ENCODE results near the gene PGAM2. TPM values are rescaled to one million over a fixed set of nuclear protein-coding genes. Genes with fewer than 3 reads are reported as not detected.

The PGAM2 gene
- total and polyA plus RNA-seq, 2 of the 4 experiments (the other 2 are of a cell fraction): not detected

GRCh38 chr7:44101303-44101965, 36.1 kb upstream of the PGAM2 start:
- no peak overlapping the region for H3K56ac ChIP-seq (ENCODE audit: extremely low read depth, insufficient read depth, low read length)
- WGBS, 2 experiments (ENCODE audit: extremely low coverage in 2 of 2, insufficient read length in 1 of 2): no CpG with 5 or more reads among the region's 3 CpGs
- peak overlapping the region; percentile 73 to 89; a peak in 2 of 4 replicates for H4K8ac ChIP-seq (ENCODE audit: low read depth in 2 of 2, low read length in 2 of 2)
- no peaks in the 10 kb centered on the region for H3K36me3 ChIP-seq (ENCODE audit: control insufficient read depth, insufficient read depth, low read length)
- peak overlapping the region; percentile 84; the same call in 1 of the 2 replicates for H2AK5ac ChIP-seq (ENCODE audit: low read depth, low read length)
- TF ChIP-seq SMC3 (IDR thresholded peaks at IDR 0.05; ENCODE audit: low read depth, low read length) (no peak), ELK1 (IDR thresholded peaks at IDR 0.05; ENCODE audit: borderline replicate concordance, low read depth, low read length) (no peak)
- POLR2A ChIA-PET (ENCODE audit: unreplicated experiment): no interaction called here
- dilution Hi-C loops (cut with HindIII; ENCODE audit: low sequenced_read_pairs, unreplicated experiment) (no loop called here), intact Hi-C loops (cut with micrococcal nuclease) (loop anchor here (2.0 kb wide), 1 partner anchor 19 kb away; the partner anchor contains the start of gene POLM), in situ Hi-C loops (cut with MboI; ENCODE audit: low sequenced_read_pairs) (no loop called here)
- H3K27ac ChIP-seq (ENCODE audit: insufficient read depth, low read length): peak overlapping the region; percentile 70; the same call in 1 of the 2 replicates
- no peaks in the 10 kb centered on the region for H4K20me1 ChIP-seq (ENCODE audit: insufficient read depth, low read length)
- no peak overlapping the region for H3K4me2 ChIP-seq (ENCODE audit: low read depth, low read length)
- peak overlapping the region; percentile 91; the same call in 1 of the 2 replicates for H2BK120ac ChIP-seq (ENCODE audit: low read depth, low read length)
- no peaks in the 10 kb centered on the region for H3K27me3 ChIP-seq (ENCODE audit: control insufficient read depth, insufficient read depth, low read length)
- no peak overlapping the region for H3K4me3 ChIP-seq (ENCODE audit: insufficient read depth, low read depth, low read length)
- peak overlapping the region; percentile 32; the same call in 1 of the 2 replicates for H3K23ac ChIP-seq (ENCODE audit: low read depth, low read length)
- H3K9ac ChIP-seq (ENCODE audit: low read depth, low read length): no peak overlapping the region
- H2AFZ ChIP-seq (replicated peaks; ENCODE audit: low read length, poor library complexity): peak overlapping the region; percentile 90
- H2BK20ac ChIP-seq (ENCODE audit: low read depth, low read length): no peak overlapping the region
- CTCF ChIA-PET: no interaction called here
- no TSS peak for BruUV-seq (replicated peaks)
- no peak for DNase-seq
- H3K9me1 ChIP-seq (ENCODE audit: insufficient read depth, low read length): peaks cover 29% of the 10 kb centered on the region
- peaks cover 36% of the 10 kb centered on the region for H3K4me1 ChIP-seq (ENCODE audit: control insufficient read depth, insufficient read depth, low read length)
- peak overlapping the region; percentile 90 for H3K4ac ChIP-seq (ENCODE audit: low read depth, low read length)
- H3K79me1 ChIP-seq (ENCODE audit: low read depth in 1 of 2, low read length in 2 of 2): no peaks in the 10 kb centered on the region; a peak in 1 of 4 replicates
- H2BK15ac ChIP-seq (ENCODE audit: low read depth, low read length): no peak overlapping the region; the same call in 2 of the 3 replicates
- no peak overlapping the region for H2BK5ac ChIP-seq (ENCODE audit: low read depth, low read length, poor library complexity, severe bottlenecking)
- H3K9me3 ChIP-seq (ENCODE audit: control insufficient read depth, insufficient read depth, low read length): no peaks in the 10 kb centered on the region
- H3K14ac ChIP-seq (replicated peaks; ENCODE audit: low read depth, low read length): no peak overlapping the region
- H3K18ac ChIP-seq (ENCODE audit: low read depth, low read length): no peak overlapping the region; the same call in 1 of the 2 replicates
- peak overlapping the region; percentile 72; the same call in 1 of the 2 replicates for H4K91ac ChIP-seq (ENCODE audit: insufficient read depth, low read depth, low read length)
- H4K5ac ChIP-seq (ENCODE audit: low read depth, low read length): peak overlapping the region; percentile 97; the same call in 1 of the 2 replicates
- H2AK9ac ChIP-seq (replicated peaks; ENCODE audit: low read depth, low read length, poor library complexity): peak overlapping the region; percentile 4
- ATAC-seq (ENCODE audit: low read depth): no peak
